NCI-H2107 treated with DMSO at 0.1 percent for 48 hours (cell line): Measurements from ENCODE around the gene STK39.

ENCODE experiments used
- DNase-seq: peaks from one replicate; lab custom pipeline; 2025; ENCODE audit not compliant: unreplicated experiment; lab: John Stamatoyannopoulos, UW

The STK39 gene

DNA sequence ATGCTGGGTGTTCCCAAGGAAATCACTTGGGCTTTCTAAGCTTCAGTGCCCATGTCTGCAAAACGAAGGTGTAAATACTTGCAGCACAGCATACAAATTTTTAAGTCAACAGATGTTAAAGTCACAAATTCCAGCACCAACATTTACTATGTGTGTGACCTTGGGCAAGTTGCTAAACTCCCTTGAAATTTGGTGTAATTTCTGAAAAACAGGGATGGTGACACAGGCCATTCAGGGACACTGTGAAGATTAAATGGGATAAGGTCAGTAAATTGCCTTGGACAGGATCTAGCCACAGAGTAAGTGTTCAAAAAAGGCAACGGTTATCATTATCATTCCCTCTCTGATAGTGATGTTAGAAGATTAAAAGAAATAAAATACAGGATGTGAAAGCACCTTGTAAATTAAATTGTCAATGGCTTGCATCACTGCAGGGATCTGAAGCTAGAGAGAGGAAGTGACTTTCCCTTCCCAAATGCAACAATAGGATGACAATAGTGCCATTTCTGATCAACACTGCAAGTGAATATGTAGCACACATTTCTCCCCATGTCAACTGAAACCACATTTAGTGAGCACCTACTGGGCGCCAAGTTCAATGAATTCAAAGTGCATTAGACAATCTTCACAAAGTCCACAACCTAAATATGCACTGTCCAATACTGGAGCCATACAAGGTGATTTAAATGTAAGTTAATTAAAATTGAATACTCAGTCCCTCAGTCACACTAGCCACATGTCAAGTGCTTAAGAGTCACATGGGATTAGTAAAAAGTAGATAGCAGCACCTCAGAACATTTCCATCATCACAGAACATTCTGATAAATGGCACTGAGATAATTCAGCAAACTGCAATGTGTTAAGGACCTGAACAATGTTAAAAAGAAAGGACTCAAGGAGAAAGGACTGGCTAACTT is 81.2 kb downstream of the STK39 start:
- DNase-seq, result no peak

DNA sequence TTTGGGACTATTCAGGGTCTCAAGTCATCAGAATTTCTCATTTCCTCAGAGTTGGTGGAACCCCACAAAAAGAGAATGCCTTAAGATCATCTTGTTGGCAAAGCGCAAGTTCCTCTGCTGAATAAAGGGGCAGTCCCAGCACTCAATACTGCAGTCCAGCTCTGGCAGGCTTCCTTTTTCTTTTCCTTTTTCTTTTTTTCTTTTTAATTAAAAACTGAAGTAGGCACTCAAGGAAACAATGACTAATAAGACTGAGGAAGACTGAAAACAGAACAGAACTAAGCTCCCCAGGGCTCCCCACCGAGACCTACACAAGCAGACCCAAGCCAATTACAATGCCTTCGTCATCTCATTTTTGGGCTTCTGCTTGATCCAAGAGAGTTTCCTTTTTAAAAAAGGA is 82.0 kb downstream of the STK39 start:
- DNase-seq, result no peak

GRCh38 chr2:168160897-168161296 is 86.5 kb downstream of the STK39 start:
- no peak for DNase-seq

DNA sequence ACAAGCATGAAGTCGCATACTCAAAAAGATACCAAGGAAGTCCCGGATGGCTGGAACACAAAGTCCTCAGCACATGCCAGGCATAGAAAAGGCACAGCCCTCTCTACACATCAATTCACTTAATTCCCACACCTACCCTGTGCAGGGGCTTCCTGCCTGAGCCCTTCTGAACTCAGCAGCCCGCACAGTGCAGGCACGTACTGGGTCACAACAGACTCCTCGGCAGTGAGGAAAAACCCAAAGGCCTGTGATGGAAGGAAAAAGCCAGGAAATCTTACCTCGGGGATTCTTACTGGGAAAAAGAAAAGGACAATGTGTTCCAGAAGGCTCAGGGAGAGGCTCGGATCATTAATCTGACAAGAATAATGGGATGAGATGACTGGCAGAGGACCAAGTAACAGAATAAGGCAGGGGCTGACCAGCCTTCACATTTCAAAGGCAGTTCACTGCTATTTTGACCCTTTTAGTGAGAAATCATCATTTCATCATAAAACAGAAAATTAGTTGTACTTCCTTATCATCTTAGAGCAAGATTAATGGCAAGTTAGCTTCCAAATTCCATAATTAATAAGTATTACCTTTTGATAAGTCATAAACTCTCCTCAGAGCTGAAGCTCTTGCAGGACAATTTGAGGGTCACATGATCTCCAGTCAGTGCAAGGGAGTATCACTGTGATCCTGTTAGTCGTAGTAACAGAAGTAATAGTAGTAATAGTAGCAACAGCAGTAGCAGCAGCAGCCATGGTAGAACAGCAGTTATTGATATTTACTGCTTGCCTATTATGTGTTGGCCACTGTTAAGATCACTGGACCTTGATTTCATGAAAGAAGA is 87.4 kb downstream of the STK39 start:
- DNase-seq, result no peak

- DNase-seq, result no peak
Observed at GRCh38 chr2:168158586-168158985, 88.8 kb downstream of the STK39 start.

DNA sequence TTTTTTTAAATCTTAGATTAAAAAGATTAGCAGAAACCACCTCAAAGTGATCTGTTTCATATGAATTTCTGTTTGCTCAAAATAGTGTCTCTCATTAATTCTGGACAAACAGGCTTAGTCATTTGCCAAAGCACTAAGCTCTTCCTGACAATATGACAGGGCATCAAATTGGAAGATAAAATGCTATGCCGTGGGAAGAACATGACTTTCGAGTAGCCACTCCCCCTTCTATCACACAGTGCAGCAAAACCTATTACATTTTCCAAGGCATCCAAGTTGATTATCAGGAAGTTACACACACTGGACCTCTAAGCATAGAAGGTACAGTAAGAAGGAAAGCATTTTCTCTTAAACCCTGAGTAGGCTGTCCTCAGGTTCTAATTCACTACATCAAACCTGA is 89.5 kb downstream of the STK39 start:
- no peak for DNase-seq

DNA sequence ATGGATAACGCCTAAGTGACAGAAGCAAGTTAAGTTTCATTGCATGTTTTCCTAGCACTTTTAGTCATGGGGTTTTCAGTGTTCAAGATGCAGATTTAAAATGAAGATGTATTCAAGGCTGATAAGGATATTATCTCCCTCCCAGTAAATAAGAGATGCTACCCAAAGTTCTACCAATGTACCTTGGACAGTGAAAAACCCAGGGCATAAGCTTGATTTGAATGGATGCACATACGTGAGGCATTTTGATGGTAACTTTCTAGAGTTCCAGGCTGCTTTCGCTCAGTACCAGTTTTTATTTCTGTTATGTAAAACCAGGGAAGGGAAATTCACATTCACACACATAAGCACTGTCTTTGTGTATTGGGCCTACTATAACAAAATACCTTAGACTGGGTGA is 90.3 kb downstream of the STK39 start:
- no peak for DNase-seq

- no peak for DNase-seq
Observed at GRCh38 chr2:168156661-168157060, 90.7 kb downstream of the STK39 start.

- DNase-seq, result no peak
Observed at GRCh38 chr2:168155680-168156079, 91.7 kb downstream of the STK39 start.

GRCh38 chr2:168155046-168155445 is 92.3 kb downstream of the STK39 start:
- DNase-seq, result no peak

DNA sequence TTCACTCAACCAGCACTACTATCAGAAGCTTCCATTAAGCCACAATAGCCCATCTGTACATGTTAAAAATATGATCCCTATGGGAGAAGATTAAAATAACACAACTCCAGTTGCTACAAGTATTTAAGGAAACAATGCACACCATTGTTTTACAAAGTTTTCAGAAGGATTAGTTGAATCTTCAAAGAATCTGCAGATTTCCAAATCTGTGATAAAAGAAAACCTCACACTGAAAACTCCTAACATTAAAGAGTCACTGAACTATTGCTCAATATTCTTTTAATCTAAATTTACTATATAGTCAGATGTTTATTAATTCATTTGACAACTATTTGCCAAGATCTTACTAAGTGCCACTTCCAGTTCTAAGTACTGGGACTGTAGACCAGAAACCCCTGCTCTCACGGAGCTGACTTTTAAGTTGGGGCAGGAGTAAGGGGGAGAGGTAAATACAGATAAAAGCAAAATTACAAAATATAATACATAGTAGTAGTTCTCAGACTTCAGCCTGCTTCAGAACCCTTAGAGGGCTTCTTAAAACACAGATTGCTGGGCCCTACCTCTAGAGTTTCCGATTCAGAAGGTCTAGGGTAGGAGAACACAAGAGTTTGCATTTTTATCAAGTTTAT is 94.4 kb downstream of the STK39 start:
- no peak for DNase-seq

DNA sequence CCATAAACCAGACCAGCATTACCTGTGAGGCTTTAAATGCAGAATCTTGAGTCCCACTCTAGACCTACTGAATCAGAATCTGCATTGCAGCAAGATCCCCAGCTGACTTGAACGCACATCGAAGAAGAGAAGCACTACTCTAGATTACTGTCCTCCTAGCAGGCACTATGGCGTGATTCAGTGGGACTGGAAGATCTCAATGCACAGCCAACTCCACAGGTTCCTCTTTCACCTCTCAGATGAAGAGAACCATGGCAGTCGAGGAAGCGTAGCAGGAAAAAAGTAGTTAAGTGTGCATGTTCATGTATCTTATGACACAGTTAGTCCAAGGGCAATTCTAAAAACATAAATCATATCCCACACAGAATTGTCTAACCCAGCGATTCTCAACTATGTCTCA is 97.4 kb downstream of the STK39 start:
- DNase-seq, result no peak

DNA sequence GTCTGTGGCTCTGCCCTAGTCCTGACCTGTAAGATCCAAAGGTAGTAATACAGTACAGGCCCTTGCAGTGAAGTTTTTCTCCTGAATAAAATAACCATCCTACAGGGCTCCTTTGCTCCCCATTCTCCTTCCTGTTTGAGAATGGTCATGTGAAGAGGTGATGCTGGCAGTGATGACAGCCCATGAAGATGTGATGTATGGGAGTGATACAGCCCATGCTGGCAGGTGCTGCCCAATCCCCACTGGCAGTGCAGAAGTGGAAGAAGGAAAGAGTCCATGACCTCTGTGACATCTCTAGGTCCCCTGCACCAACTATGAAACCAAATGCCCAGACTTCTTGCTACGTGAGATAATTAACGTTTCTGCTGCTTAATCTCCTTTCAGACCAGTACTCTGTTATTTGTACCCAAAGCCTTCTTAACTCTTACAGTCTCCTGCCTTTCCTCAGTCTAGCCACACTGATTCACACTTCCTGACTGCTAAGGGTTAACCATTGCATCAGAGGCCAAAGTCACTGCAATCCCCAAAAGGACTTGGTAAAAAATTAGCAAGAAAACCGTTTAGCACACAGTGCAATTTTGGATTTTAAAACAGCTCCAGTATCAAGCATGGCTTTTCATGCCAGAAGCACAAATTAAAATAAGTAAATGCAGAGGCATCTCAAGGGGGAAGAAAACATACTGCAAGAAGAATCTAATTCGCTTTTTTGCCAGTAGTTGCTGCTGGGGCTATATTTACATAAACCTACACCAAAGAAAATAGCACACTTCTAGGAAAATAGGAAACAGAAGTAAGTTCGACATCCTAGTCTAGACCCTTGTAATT is 98.0 kb downstream of the STK39 start:
- DNase-seq, result no peak

GRCh38 chr2:168147830-168148794 is 99.3 kb downstream of the STK39 start:
- DNase-seq, result no peak

GRCh38 chr2:168146892-168147810 is 100.2 kb downstream of the STK39 start:
- DNase-seq, result no peak

DNA sequence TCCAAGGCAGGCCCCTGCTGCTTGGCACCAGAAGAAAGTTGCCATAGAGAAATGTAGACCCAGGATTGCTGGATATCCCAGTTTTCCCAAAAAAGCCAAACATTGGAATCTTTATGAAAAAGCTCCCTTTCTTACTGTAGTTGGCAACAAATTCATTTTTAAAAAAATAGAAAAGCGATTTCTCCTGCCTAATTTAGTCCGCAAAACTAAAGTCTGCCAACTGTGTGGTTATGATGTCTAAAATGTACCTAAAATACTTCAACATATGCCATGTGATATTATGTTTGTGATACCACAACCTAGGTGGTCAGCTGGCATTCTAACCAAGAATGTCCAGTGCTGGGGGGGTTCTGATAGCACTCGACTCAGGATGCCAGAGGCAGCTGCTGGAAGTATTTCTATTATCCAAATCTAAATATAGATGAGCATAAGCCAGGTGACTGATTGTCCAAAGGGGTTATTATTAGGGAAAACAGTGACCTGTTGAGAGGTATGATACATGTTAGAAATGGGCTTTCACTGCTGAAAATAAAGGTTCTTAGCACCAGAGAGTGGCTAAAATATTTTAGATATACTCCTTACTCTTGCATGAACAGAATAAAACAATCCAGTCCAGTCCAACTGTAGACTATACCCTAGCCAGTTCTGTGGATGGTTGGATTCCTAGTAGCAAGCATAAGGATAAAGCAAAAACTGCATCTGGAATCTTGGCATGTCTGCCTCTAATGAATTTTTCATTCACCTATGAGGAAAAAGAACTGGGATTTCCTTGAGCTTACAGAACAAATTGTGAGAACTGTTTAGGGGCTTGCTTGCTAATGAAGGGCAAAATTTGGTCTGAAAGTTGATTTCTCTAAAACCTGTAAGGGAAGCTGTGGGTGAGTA is 101.7 kb downstream of the STK39 start:
- DNase-seq, result no peak

DNA sequence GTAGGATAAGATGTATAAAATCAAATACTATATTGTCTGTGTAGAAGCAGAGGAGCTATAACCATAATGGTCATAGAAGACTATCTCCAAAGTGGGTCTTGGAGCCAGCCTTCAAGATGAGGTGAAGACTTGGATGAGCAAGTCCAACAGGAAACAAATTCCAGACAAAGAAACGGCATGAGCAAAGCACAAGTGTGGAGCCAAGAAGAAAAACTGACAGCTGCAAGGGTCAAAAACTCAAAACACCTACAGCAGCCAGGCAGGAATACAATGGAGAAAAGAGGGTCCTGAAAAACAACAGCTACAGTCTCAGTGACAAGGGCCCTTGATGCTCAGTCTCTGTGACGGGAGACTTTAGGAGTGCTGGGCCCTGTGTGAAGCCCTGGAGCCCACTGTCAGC is 102.4 kb downstream of the STK39 start:
- no peak for DNase-seq

DNA sequence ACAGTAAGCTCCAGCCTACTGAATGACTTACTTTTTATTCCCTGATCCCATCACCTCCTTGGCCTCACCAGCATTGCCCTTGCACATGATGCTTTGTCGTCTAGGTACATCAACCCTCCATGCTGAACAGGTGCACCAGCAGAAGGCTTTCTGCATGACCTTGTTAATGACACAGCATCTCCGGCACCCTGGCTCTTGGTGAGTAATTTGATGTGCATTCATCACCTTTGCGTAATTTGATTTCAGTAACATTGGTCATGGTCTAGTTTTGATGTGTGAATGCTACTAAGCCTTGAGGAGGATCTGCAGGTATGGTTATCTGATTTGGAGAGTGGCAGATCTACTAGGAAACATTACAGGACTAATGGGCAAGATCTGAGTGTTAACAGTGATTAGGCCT is 103.6 kb downstream of the STK39 start:
- no peak for DNase-seq
